BJ (cell line): Measurements from ENCODE around the gene IMPG1. TPM values are rescaled to one million over a fixed set of nuclear protein-coding genes. Genes with fewer than 3 reads are reported as not detected.

ENCODE experiments used
- CTCF ChIA-PET: fragments of 350-600 bp; formaldehyde crosslinking; extraction: SDS; loops from one replicate; lab custom pipeline; 2021; ENCODE audit warnings: antibody characterized with exemption, inconsistent platforms; lab: Yijun Ruan, JAX
- POLR2A ChIA-PET: fragments of 300-600 bp; sonication (Branson Sonifier 250); formaldehyde crosslinking; extraction: SDS; loops from one replicate; lab custom pipeline; 2021; ENCODE audit warnings: antibody characterized with exemption; lab: Charles Lee
- DNase-seq: peaks from one replicate; pipeline ENCODE4 v3.0.0-alpha.2; 2011; ENCODE audit warnings: low read depth
- H3K27me3 ChIP-seq: 2 replicates; pipeline ENCODE4 v1.6.0; 2011; ENCODE audit warnings: low read length; ENCODE audit not compliant: control insufficient read depth, insufficient read depth
- H3K36me3 ChIP-seq: 2 replicates; pipeline ENCODE4 v1.5.1; 2011; ENCODE audit warnings: low read length; ENCODE audit not compliant: control insufficient read depth, insufficient read depth
- H3K4me3 ChIP-seq: 2 replicates; pipeline ENCODE4 v1.5.1; 2011; ENCODE audit warnings: low read depth, mild to moderate bottlenecking, control low read depth, low read length
- CTCF ChIP-seq: IDR thresholded peaks from 2 replicates; pipeline ENCODE4 v1.5.1; 2011; ENCODE audit warnings: low read depth, mild to moderate bottlenecking, control low read depth, inconsistent platforms, low read length, moderate library complexity; ENCODE audit not compliant: insufficient read depth
- polyA plus RNA-seq: library from polyadenylated mRNA; depleted of rRNA; stranded (reverse); fragments of >200 nt; gene quantifications from 2 replicates; pipeline ENCODE4 v1.2.3, GENCODE V29; 2011

IMPG1 gene
- polyA plus RNA-seq, 1 experiment, result not detected

DNA sequence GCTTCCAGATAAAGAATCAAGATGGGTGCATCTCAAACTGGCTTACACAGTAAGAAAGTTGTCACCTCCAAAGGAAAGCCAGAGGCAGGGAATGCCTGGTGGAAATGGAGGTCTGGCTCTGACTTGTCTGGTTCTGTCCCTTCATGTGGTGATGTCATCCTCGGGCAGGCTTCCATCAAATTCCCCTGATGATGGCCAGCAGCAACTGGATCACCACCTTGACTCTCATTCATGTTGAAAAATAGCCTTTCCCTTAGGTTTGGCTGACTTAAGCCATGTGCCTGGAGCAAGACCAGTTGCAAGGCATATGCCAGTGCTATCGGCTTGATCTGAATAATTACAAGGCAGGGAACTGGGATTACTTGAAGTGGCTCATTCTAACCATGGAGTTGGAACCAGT is 28.8 kb downstream of the IMPG1 start:
- DNase-seq, result no peak
- ChIA-PET CTCF (no interaction called here), POLR2A (no interaction called here)
- no peak for TF ChIP-seq CTCF
- Histone ChIP-seq H3K4me3 (no peak overlapping the region), H3K27me3 (no peaks in the 10 kb centered on the region), H3K36me3 (no peaks in the 10 kb centered on the region)

DNA sequence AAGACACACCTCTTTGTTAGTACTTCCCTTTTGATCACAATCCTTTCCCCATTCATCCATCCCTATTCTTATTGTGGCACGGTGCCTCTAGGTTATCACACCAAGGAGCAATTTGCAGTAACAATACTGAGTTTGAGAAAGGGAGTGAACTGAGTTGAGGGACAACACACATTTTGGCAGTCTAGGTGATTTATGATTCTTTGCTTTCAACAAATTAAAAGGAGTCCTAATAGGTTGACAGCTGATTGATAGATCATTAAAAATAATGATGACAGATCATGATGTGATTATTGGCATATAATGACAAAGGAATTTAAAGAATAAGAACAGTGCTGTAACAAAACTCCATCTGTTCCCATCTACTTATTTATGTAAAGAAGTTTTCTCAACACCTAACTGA is 36.7 kb downstream of the IMPG1 start:
- POLR2A ChIA-PET, result no interaction called here
- Histone ChIP-seq H3K36me3 (no peaks in the 10 kb centered on the region), H3K4me3 (no peak overlapping the region), H3K27me3 (no peaks in the 10 kb centered on the region)
- CTCF ChIA-PET, result no interaction called here
- TF ChIP-seq CTCF, result no peak
- no peak for DNase-seq

- H3K27me3 ChIP-seq, result no peaks in the 10 kb centered on the region
- TF ChIP-seq CTCF, result no peak
- H3K4me3 ChIP-seq, result no peak overlapping the region
- DNase-seq, result no peak
- CTCF ChIA-PET, result no interaction called here
- POLR2A ChIA-PET, result no interaction called here
- H3K36me3 ChIP-seq, result no peaks in the 10 kb centered on the region
Observed at GRCh38 chr6:76026101-76026500, 46.4 kb downstream of the IMPG1 start.

- H3K27me3 ChIP-seq, result no peaks in the 10 kb centered on the region
- no peak for DNase-seq
- no peak overlapping the region for H3K4me3 ChIP-seq
- TF ChIP-seq CTCF, result no peak
- CTCF ChIA-PET, result no interaction called here
- POLR2A ChIA-PET, result no interaction called here
- no peaks in the 10 kb centered on the region for H3K36me3 ChIP-seq
Observed at GRCh38 chr6:76014626-76015530, 57.6 kb downstream of the IMPG1 start.

- POLR2A ChIA-PET, result no interaction called here
- Histone ChIP-seq H3K27me3 (no peaks in the 10 kb centered on the region), H3K36me3 (no peaks in the 10 kb centered on the region), H3K4me3 (no peak overlapping the region)
- CTCF ChIA-PET, result no interaction called here
- no peak for TF ChIP-seq CTCF
- no peak for DNase-seq
Observed at GRCh38 chr6:76004202-76004601, 68.3 kb downstream of the IMPG1 start.
